H1 (cell line): Measurements from ENCODE around the gene MEIS2. TPM values are rescaled to one million over a fixed set of nuclear protein-coding genes. Genes with fewer than 3 reads are reported as not detected.
A peak's percentile ranks its signal among the peaks of the same experiment; 100 is the strongest.

ENCODE experiments used
- CTCF ChIA-PET: fragments of 300-600 bp; sonication (Branson Sonifier 250); formaldehyde crosslinking; loops from one replicate; lab custom pipeline; 2021; ENCODE audit not compliant: partially characterized antibody; lab: Charles Lee
- POLR2A ChIA-PET: fragments of 300-600 bp; sonication (Branson Sonifier 250); formaldehyde crosslinking; loops from one replicate; lab custom pipeline; 2021; ENCODE audit warnings: inconsistent platforms; ENCODE audit not compliant: partially characterized antibody; lab: Charles Lee
- DNase-seq, 2 experiments: peaks; one replicate each; pipeline versions ENCODE4 v3.0.0 to v3.0.0-alpha.2; 2010 to 2022; ENCODE audit warnings: low spot score in 2 of 2, low read depth in 1 of 2, mixed read lengths in 1 of 2
- FAIRE-seq: peaks from 2 replicates; lab custom pipeline; 2011; peaks lifted over from hg19 to GRCh38; lab: Jason Lieb, UNC
- H2AFZ ChIP-seq: 2 replicates; pipeline ENCODE4 v1.8.1; 2012; ENCODE audit warnings: low read length, inconsistent platforms
- H2AK5ac ChIP-seq: 2 replicates; pipeline ENCODE4 v1.6.1; 2013; ENCODE audit warnings: low read depth, low read length
- H2BK120ac ChIP-seq: replicated peaks from 2 replicates; pipeline ENCODE3; 2013; ENCODE audit warnings: low read depth, low read length, inconsistent platforms
- H2BK12ac ChIP-seq: 2 replicates; pipeline ENCODE4 v1.6.1; 2013; ENCODE audit warnings: low read depth, low read length
- H2BK15ac ChIP-seq: 2 replicates; pipeline ENCODE4 v1.6.1; 2013; ENCODE audit warnings: low read length
- H2BK20ac ChIP-seq: 2 replicates; pipeline ENCODE4 v1.6.1; 2013; ENCODE audit warnings: low read length
- H2BK5ac ChIP-seq: 2 replicates; pipeline ENCODE4 v1.6.1; 2013; ENCODE audit warnings: low read depth, low read length
- H3K14ac ChIP-seq: 2 replicates; pipeline ENCODE4 v1.6.1; 2013; ENCODE audit warnings: inconsistent platforms; ENCODE audit not compliant: insufficient read length
- H3K18ac ChIP-seq: 2 replicates; pipeline ENCODE4 v1.6.1; 2013; ENCODE audit warnings: low read length; ENCODE audit errors: extremely low read depth
- H3K23ac ChIP-seq: 2 replicates; pipeline ENCODE4 v1.6.1; 2013; ENCODE audit warnings: inconsistent platforms; ENCODE audit not compliant: insufficient read length
- H3K23me2 ChIP-seq: 2 replicates; pipeline ENCODE4 v1.6.1; 2013; ENCODE audit warnings: low read depth, low read length
- H3K27ac ChIP-seq: 2 replicates; pipeline ENCODE4 v1.6.1; 2011; ENCODE audit warnings: low read depth, low read length, inconsistent platforms
- H3K27me3 ChIP-seq, 4 experiments: replicated peaks in 1 of 4; 1 replicate in 1 of 4; 2 replicates in 3 of 4; pipeline versions ENCODE4 v1.6.1 to v1.8.1; 2011 to 2013; ENCODE audit warnings: low read length in 3 of 4, mild to moderate bottlenecking in 3 of 4, inconsistent platforms in 2 of 4, mixed read lengths in 2 of 4, moderate library complexity in 1 of 4; ENCODE audit not compliant: control insufficient read depth in 3 of 4, insufficient read depth in 3 of 4; ENCODE audit errors: extremely low read depth in 1 of 4
- H3K36me3 ChIP-seq, 4 experiments: 2 replicates each; pipeline versions ENCODE4 v1.6.1 to v1.8.1; 2011 to 2013; ENCODE audit warnings: mild to moderate bottlenecking in 4 of 4, low read length in 3 of 4, moderate library complexity in 2 of 4, control low read depth in 1 of 4, inconsistent platforms in 1 of 4; ENCODE audit not compliant: insufficient read depth in 4 of 4, control insufficient read depth in 2 of 4
- H3K4ac ChIP-seq: replicated peaks from 2 replicates; pipeline ENCODE3; 2013; ENCODE audit warnings: low read length, low read depth, mixed read lengths, inconsistent platforms; ENCODE audit not compliant: insufficient read length
- H3K4me1 ChIP-seq, 4 experiments: replicated peaks in 1 of 4; 1 replicate in 1 of 4; 2 replicates in 3 of 4; pipeline versions ENCODE4 v1.6.1 to v1.8.1; 2011 to 2013; ENCODE audit warnings: low read length in 3 of 4, inconsistent platforms in 2 of 4, mixed read lengths in 1 of 4; ENCODE audit not compliant: insufficient read depth in 4 of 4, control insufficient read depth in 3 of 4
- H3K4me2 ChIP-seq, 2 experiments: 2 replicates each; pipeline versions ENCODE4 v1.6.1 to v1.8.1; 2011 to 2013; ENCODE audit warnings: low read depth in 2 of 2, low read length in 2 of 2, control low read depth in 1 of 2, inconsistent platforms in 1 of 2, mild to moderate bottlenecking in 1 of 2; ENCODE audit not compliant: insufficient read depth in 1 of 2
- H3K4me3 ChIP-seq, 4 experiments: fragments of 200-600, 300-600 bp in 1 of 4; sonication (generic), shearing (Covaris generic), sonication (Bioruptor Twin) in 1 of 4; 2 replicates each; pipeline versions ENCODE4 v1.5.1 to v1.8.1; 2011 to 2016; ENCODE audit warnings: low read length in 4 of 4, low read depth in 3 of 4, control low read depth in 2 of 4, inconsistent platforms in 2 of 4, mild to moderate bottlenecking in 2 of 4, mixed read lengths in 1 of 4, moderate library complexity in 1 of 4; ENCODE audit not compliant: insufficient read depth in 2 of 4; ENCODE audit errors: extremely low read depth in 1 of 4
- H3K56ac ChIP-seq: replicated peaks from 2 replicates; pipeline ENCODE3; 2013; ENCODE audit warnings: low read depth, mild to moderate bottlenecking, mixed read lengths, low read length, inconsistent platforms; ENCODE audit not compliant: insufficient read length
- H3K79me1 ChIP-seq: 2 replicates; pipeline ENCODE4 v1.6.1; 2013; ENCODE audit warnings: low read depth, low read length, control low read depth
- H3K79me2 ChIP-seq, 2 experiments: 2 replicates each; pipeline versions ENCODE4 v1.6.1 to v1.8.1; 2012 to 2013; ENCODE audit warnings: low read length in 2 of 2, mild to moderate bottlenecking in 2 of 2, inconsistent platforms in 1 of 2; ENCODE audit not compliant: insufficient read depth in 2 of 2, control insufficient read depth in 1 of 2
- H3K9ac ChIP-seq, 4 experiments: replicated peaks in 1 of 4; 1 replicate in 1 of 4; 2 replicates in 3 of 4; pipeline versions ENCODE4 v1.6.1 to v1.8.1; 2011 to 2013; ENCODE audit warnings: low read depth in 3 of 4, low read length in 3 of 4, control low read depth in 2 of 4, mild to moderate bottlenecking in 2 of 4, moderate library complexity in 2 of 4, inconsistent platforms in 1 of 4; ENCODE audit errors: extremely low read depth in 1 of 4
- H3K9me3 ChIP-seq, 2 experiments: 2 replicates each; pipeline versions ENCODE4 v1.6.1 to v1.8.1; 2012 to 2013; ENCODE audit warnings: mild to moderate bottlenecking in 2 of 2, moderate library complexity in 2 of 2, control low read depth in 1 of 2, inconsistent platforms in 1 of 2, low read depth in 1 of 2, low read length in 1 of 2, mixed read lengths in 1 of 2; ENCODE audit not compliant: insufficient read depth in 2 of 2
- H4K20me1 ChIP-seq, 2 experiments: replicated peaks in 1 of 2; 2 replicates each; pipeline versions ENCODE3 to v1.8.1; 2011 to 2013; ENCODE audit warnings: inconsistent platforms in 2 of 2, low read length in 2 of 2, mild to moderate bottlenecking in 1 of 2; ENCODE audit not compliant: insufficient read depth in 2 of 2, control insufficient read depth in 1 of 2
- H4K5ac ChIP-seq: 2 replicates; pipeline ENCODE4 v1.6.1; 2013; ENCODE audit warnings: low read length, low read depth, mixed read lengths, inconsistent platforms; ENCODE audit not compliant: insufficient read length
- H4K8ac ChIP-seq: 2 replicates; pipeline ENCODE4 v1.8.0; 2013; ENCODE audit warnings: mild to moderate bottlenecking, moderate library complexity, low read length, inconsistent platforms; ENCODE audit not compliant: insufficient read depth; ENCODE audit errors: extremely low read depth
- H4K91ac ChIP-seq: replicated peaks from 2 replicates; pipeline ENCODE3; 2013; ENCODE audit warnings: low read length, mixed read lengths, inconsistent platforms; ENCODE audit not compliant: insufficient read length
- CTCF ChIP-seq, 3 experiments: IDR thresholded peaks; 1 replicate in 2 of 3; 2 replicates in 1 of 3; pipeline versions ENCODE4 v1.5.1 to v1.6.1; 2011; ENCODE audit warnings: low read length in 3 of 3, mild to moderate bottlenecking in 3 of 3, inconsistent platforms in 2 of 3, low read depth in 1 of 3, moderate library complexity in 1 of 3; ENCODE audit not compliant: insufficient read depth in 1 of 3; ENCODE audit errors: control extremely low read depth in 1 of 3
- RAD21 ChIP-seq, 2 experiments: IDR thresholded peaks in 1 of 2; conservative IDR thresholded peaks in 1 of 2; 2 replicates each; pipeline ENCODE4 v1.6.1; 2011; ENCODE audit warnings: low read depth in 2 of 2, low read length in 2 of 2, improper control_type of control experiment in 1 of 2, inconsistent platforms in 1 of 2, mild to moderate bottlenecking in 1 of 2, moderate library complexity in 1 of 2
- SP1 ChIP-seq: IDR thresholded peaks from 2 replicates; pipeline ENCODE4 v1.6.1; 2011; ENCODE audit warnings: low read depth, low read length
- WGBS, 2 experiments: shearing (Covaris generic) in 1 of 2; methylation state at CpG; one replicate each; pipeline versions ENCODE4 v1.1.6 to v1.1.7; 2013 to 2015; ENCODE audit warnings: low lambda C conversion rate in 2 of 2, mixed read lengths in 2 of 2, inconsistent platforms in 1 of 2, low coverage in 1 of 2, missing lambda C conversion rate in 1 of 2; ENCODE audit not compliant: insufficient replicate concordance in 2 of 2, insufficient coverage in 1 of 2, insufficient read length in 1 of 2; ENCODE audit errors: extremely low coverage in 1 of 2, missing lambda C conversion rate in 1 of 2; 5-methylcytosine and 5-hydroxymethylcytosine counted together
- polyA plus RNA-seq, 7 experiments: library from polyadenylated mRNA; depleted of rRNA in 3 of 7; stranded (reverse) in 5 of 7; unstranded in 2 of 7; fragments of >200 nt in 5 of 7; fragments of 200-250 nt in 2 of 7; gene quantifications; 1 replicate in 5 of 7; 2 replicates in 1 of 7; 4 replicates in 1 of 7; pipeline versions ENCODE4 v1.2.1 to v1.2.3, GENCODE V29; 2011 to 2013; ENCODE audit warnings: missing spikeins in 2 of 7, mixed read lengths in 2 of 7
- total RNA-seq: library from RNA; stranded (reverse); fragmentation: NEBNext Ultra II Directional; extraction: Animal tissue kit (Norgen Biotek cat#: 25700); gene quantifications from 2 replicates; pipeline ENCODE4 v1.2.1, GENCODE V29; 2021

Gene MEIS2
- total and polyA plus RNA-seq, 2 of the 8 experiments (the other 6 are each of a cell fraction or from before 2014, with no cell fraction given), result 0.22 to 1.2 TPM

GRCh38 chr15:37134699-37135131, 34.4 kb upstream of the MEIS2 start:
- no peak overlapping the region for H4K91ac ChIP-seq
- no peaks in the 10 kb centered on the region for H3K79me2 ChIP-seq
- H2BK12ac ChIP-seq, result no peak overlapping the region
- POLR2A ChIA-PET, result no interaction called here
- no peak overlapping the region for H3K56ac ChIP-seq
- no peak overlapping the region for H2BK120ac ChIP-seq
- no peak overlapping the region for H4K8ac ChIP-seq
- H3K9ac ChIP-seq, result no peak overlapping the region
- H3K18ac ChIP-seq, result no peak overlapping the region
- no peak for DNase-seq
- H3K79me1 ChIP-seq, result no peaks in the 10 kb centered on the region
- no peak overlapping the region for H2BK15ac ChIP-seq
- H3K27me3 ChIP-seq, result no peaks in the 10 kb centered on the region
- no peak overlapping the region for H3K23ac ChIP-seq
- no peaks in the 10 kb centered on the region for H3K9me3 ChIP-seq
- H3K27ac ChIP-seq, result no peak overlapping the region
- H3K36me3 ChIP-seq, result no peaks in the 10 kb centered on the region
- H4K5ac ChIP-seq, result no peak overlapping the region
- H3K23me2 ChIP-seq, result no peaks in the 10 kb centered on the region
- H2BK20ac ChIP-seq, result no peak overlapping the region
- peak; percentile 28 for FAIRE-seq
- H4K20me1 ChIP-seq, result no peaks in the 10 kb centered on the region
- H3K4me1 ChIP-seq, result peaks cover 0 to 2% (median 0%) of the 10 kb centered on the region in 4 experiments; a peak in 2 of 7 replicates
- no peak overlapping the region for H3K4me3 ChIP-seq
- CTCF ChIA-PET, result interaction anchor here (0.7 to 2.9 kb wide), 30 partner anchors 8 to 856 kb away, joined by 3 to 18 read pairs (median 4); no protein-coding TSS in a partner anchor
- no peak overlapping the region for H3K14ac ChIP-seq
- H3K4ac ChIP-seq, result no peak overlapping the region
- no peak overlapping the region for H2AK5ac ChIP-seq
- H2AFZ ChIP-seq, result no peak overlapping the region
- H3K4me2 ChIP-seq, result no peak overlapping the region
- WGBS, 2 experiments, result 60% methylated on average over 3 of the region's 3 CpGs; no CpG with 5 or more reads in 1 of the 2 experiments
- TF ChIP-seq RAD21 (IDR thresholded peaks at IDR 0.05 in 1 of 2, conservative IDR thresholded peaks at IDR 0.05 in 1 of 2; ENCODE audit: low read depth in 2 of 2, low read length in 2 of 2), result peak; percentile 43 to 56; a peak in 3 of 4 replicates
- TF ChIP-seq SP1, result no peak
- TF ChIP-seq CTCF (IDR thresholded peaks at IDR 0.05; ENCODE audit: control extremely low read depth in 1 of 3, insufficient read depth in 1 of 3, low read depth in 1 of 3, low read length in 3 of 3), result peak in 2 of 3 experiments; percentile 52 to 79; a peak in 3 of 4 replicates
- no peak overlapping the region for H2BK5ac ChIP-seq
